Endothelial cell (in vitro differentiated cells): ENCODE measurements around the gene HOXB2. TPM values are rescaled to one million over a fixed set of nuclear protein-coding genes. Genes with fewer than 3 reads are reported as not detected.
A peak's percentile ranks its signal among the peaks of the same experiment; 100 is the strongest.

Experiments
- DNase-seq: peaks from one replicate; pipeline ENCODE4 v3.0.0; 2021; ENCODE audit warnings: low spot score
- H3K27ac Mint-ChIP-seq: one replicate; pipeline ENCODE4 v1.8.0; 2021; ENCODE audit warnings: mixed read lengths, inconsistent platforms; ENCODE audit not compliant: unreplicated experiment
- H3K27me3 Mint-ChIP-seq: one replicate; pipeline ENCODE4 v1.8.0; 2021; ENCODE audit warnings: mild to moderate bottlenecking, moderate library complexity, mixed read lengths, inconsistent platforms; ENCODE audit not compliant: unreplicated experiment
- H3K36me3 Mint-ChIP-seq: one replicate; pipeline ENCODE4 v1.8.0; 2021; ENCODE audit warnings: mild to moderate bottlenecking, low read depth, mixed read lengths, inconsistent platforms; ENCODE audit not compliant: unreplicated experiment
- H3K4me1 Mint-ChIP-seq: one replicate; pipeline ENCODE4 v1.8.0; 2021; ENCODE audit warnings: mild to moderate bottlenecking, mixed read lengths, inconsistent platforms; ENCODE audit not compliant: unreplicated experiment
- H3K4me3 Mint-ChIP-seq: one replicate; pipeline ENCODE4 v1.8.0; 2021; ENCODE audit warnings: mild to moderate bottlenecking, mixed read lengths, inconsistent platforms; ENCODE audit not compliant: unreplicated experiment
- H3K9me3 Mint-ChIP-seq: one replicate; pipeline ENCODE4 v1.8.0; 2021; ENCODE audit warnings: mixed read lengths, inconsistent platforms; ENCODE audit not compliant: unreplicated experiment
- total RNA-seq: library from RNA; stranded (reverse); fragmentation: NEBNext Ultra II Directional; extraction: Animal tissue kit (Norgen Biotek cat#: 25700); gene quantifications from one replicate; pipeline ENCODE4 v1.2.1, GENCODE V29; 2021; ENCODE audit not compliant: unreplicated experiment
- TF ChIP-seq, protein P1 (sequence below): fragments of 200-600 bp; sonication (generic); IDR thresholded peaks from one replicate; pipeline ENCODE4 v1.5.0; 2021; ENCODE audit warnings: antibody characterized with exemption; ENCODE audit not compliant: unreplicated experiment

The HOXB2 gene
- total RNA-seq, 1 donor from 2014 or later, result 5.6 TPM

DNA sequence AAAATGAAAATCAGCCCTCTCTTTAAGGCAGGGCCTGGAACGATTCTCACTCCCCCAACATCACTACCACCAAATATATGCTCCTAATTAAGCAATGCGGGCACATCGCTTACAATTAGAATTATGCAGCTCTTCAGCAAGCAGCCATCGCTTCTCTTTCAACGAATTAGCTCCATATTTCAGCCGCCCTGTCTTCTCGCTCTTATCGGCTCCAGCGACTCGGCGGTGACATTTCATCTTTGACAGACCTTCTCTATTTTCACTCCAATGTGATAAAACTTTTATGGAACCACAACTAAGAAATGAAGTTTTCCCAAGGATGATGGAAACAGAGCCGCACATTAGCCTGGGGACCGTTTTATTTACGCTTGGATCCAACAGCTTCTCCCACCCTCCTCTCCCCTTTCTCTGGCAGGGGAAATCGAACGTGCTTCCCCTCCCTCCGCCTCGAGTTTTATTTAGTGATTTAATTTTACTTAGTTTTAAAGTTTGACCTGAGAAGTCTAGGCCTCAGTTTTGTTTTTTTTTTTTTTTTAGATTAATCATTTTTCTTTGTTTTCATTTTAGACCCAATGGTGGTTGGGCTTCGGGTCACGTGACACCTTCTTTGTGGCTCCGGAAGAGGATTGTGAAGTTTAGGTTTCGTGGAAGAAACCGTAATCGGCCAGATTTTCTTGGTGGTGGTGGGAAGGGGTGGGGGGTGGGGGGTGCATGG is 3.1 kb upstream of the HOXB2 start:
- Mint-ChIP-seq H3K4me1 (peaks cover 49% of the 10 kb centered on the region), H3K4me3 (peak overlapping the region; percentile 71), H3K27ac (peak overlapping the region; percentile 74), H3K27me3 (peaks cover 23% of the 10 kb centered on the region), H3K9me3 (no peaks in the 10 kb centered on the region), H3K36me3 (peaks cover 21% of the 10 kb centered on the region)
- TF ChIP-seq, protein P1, sequence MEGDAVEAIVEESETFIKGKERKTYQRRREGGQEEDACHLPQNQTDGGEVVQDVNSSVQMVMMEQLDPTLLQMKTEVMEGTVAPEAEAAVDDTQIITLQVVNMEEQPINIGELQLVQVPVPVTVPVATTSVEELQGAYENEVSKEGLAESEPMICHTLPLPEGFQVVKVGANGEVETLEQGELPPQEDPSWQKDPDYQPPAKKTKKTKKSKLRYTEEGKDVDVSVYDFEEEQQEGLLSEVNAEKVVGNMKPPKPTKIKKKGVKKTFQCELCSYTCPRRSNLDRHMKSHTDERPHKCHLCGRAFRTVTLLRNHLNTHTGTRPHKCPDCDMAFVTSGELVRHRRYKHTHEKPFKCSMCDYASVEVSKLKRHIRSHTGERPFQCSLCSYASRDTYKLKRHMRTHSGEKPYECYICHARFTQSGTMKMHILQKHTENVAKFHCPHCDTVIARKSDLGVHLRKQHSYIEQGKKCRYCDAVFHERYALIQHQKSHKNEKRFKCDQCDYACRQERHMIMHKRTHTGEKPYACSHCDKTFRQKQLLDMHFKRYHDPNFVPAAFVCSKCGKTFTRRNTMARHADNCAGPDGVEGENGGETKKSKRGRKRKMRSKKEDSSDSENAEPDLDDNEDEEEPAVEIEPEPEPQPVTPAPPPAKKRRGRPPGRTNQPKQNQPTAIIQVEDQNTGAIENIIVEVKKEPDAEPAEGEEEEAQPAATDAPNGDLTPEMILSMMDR, result no peak
- DNase-seq, result no peak

DNA sequence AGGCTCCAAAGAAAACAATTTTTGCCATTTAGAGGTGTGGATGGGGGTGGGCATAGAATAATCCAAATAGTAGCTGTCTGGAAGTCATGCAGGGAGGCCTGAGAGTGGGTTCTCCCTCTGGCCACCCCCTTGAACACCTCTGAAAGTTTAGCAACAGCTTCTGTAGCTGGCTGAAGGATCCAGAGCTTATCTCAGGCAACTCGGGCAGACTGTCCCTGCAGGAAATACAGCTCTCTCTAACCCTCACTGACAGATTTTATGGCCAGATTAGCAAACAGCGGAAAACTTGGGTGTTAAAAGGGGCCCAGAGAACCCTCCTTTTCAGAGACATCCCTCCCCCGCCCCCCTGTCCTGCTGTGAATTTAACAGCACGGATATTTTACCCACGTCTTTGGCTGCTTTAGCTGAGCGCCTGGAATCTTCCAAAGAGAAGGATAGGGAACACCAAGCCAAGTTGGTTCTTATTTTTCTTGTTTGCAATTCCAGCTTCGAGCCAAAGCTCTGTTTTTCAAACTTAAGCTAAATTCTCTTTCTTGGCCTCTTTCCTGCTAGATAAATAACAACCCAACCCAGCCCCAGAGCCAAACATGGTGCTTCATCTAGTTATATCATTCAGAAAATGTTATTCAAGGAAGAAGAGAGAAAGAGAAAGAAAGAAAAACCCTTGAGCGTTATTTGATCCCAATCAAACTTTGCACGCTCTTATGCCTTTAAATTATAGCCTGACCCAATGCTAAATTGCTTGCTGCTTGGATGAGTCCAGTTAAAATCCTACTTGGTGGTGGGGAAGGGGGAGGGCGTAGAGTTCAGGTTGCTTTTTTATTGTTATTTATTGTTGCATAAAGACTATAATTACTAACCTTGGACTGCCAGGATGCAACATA is 2.3 kb upstream of the HOXB2 start:
- peak overlapping the region; percentile 74 for H3K27ac Mint-ChIP-seq
- DNase-seq, result no peak
- peaks cover 51% of the 10 kb centered on the region for H3K4me1 Mint-ChIP-seq
- TF ChIP-seq, protein P1, result no peak
- peak overlapping the region; percentile 71 for H3K4me3 Mint-ChIP-seq
- peaks cover 21% of the 10 kb centered on the region for H3K36me3 Mint-ChIP-seq
- H3K9me3 Mint-ChIP-seq, result no peaks in the 10 kb centered on the region
- H3K27me3 Mint-ChIP-seq, result peaks cover 26% of the 10 kb centered on the region

DNA sequence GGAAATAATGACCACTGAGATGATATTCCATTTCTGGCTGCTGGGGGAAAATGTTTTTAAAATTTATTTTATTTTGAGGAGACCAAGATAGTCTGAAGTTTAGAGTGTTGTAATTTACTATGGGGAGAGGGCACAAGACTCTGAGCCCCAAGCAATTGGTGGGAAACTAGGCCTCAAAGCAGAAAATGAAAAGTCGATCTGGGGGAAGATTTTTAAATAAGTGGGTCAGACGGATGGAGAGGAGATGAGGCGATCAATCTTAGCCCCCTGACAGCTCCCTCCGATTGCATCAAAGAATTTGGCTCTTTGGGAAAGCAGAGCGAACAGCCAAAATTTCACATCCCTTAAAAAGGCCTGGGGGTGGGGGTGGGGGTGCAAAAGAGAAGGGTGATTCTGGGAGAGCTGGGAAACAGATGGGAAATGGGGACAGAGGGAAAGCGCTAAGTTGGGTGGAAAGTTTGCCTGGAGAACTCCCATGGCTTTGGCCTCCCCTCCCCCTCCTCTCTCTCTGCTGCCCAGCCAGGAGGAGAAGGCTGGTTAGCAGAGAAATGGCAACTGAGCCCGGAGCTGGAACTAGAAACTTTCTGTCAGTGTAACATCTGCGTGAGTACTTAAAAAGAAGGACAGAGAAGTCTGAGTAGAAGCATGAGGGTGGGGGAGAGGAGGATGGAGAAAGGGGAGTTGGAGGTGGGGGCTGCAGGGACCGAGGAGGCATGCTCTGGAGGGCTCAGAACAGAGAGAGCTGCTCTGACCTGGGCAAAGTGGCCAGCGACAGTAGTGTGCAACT is 1.4 kb upstream of the HOXB2 start:
- TF ChIP-seq, protein P1, result no peak
- H3K27me3 Mint-ChIP-seq, result peaks cover 23% of the 10 kb centered on the region
- H3K4me3 Mint-ChIP-seq, result peak overlapping the region; percentile 79
- DNase-seq, result peak; percentile 41
- peaks cover 51% of the 10 kb centered on the region for H3K4me1 Mint-ChIP-seq
- peak overlapping the region; percentile 17 for H3K27ac Mint-ChIP-seq
- peaks cover 17% of the 10 kb centered on the region for H3K36me3 Mint-ChIP-seq
- H3K9me3 Mint-ChIP-seq, result no peaks in the 10 kb centered on the region

DNA sequence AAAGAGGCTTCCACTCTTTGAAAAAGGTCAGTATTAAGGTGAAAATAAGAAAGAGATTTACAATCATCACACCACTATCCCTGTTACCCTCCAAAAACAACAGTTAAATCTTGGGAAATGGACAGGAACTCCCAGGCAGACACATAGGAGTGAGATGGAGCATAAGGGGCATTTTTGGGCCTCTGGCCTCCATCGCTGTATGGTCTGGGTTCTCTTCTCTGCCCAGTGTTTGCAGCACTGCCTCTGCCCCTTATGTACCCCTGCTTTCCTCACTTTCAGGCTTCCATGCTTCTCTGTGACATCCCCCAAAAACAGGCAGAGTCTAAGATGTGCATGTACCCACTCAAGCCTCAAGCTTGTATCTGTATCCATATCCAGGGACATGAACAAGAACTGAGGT is 630 bp upstream of the HOXB2 start:
- Mint-ChIP-seq H3K4me3 (peak overlapping the region; percentile 96), H3K27ac (peak overlapping the region; percentile 21), H3K36me3 (peaks cover 17% of the 10 kb centered on the region), H3K4me1 (peaks cover 55% of the 10 kb centered on the region), H3K9me3 (no peaks in the 10 kb centered on the region), H3K27me3 (peaks cover 27% of the 10 kb centered on the region)
- TF ChIP-seq, protein P1, result no peak
- no peak for DNase-seq
